Heart right ventricle (tissue), 16 donors: ENCODE measurements around the gene SPACA9. TPM values are rescaled to one million over a fixed set of nuclear protein-coding genes. Genes with fewer than 3 reads are reported as not detected.

Experiments
- ATAC-seq, 8 donors: fragments of 200-7000 bp; cut with Tn5 transposase; one replicate each; pipeline ENCODE4 v1.9.1; 2020; ENCODE audit warnings: mild to moderate bottlenecking in 8 of 8, moderate library complexity in 8 of 8, moderate number of reproducible peaks in 1 of 8
- DNase-seq, 2 donors: peaks; one replicate each; pipeline ENCODE4 v3.0.0-alpha.2; 2020
- H3K27ac ChIP-seq, 10 donors: fragments of 200-600 bp; sonication (generic) in 2 of 10; one replicate each; pipeline versions ENCODE4 v1.5.0 to v1.8.0; 2020 to 2022; ENCODE audit warnings: mild to moderate bottlenecking in 3 of 10
- H3K27me3 ChIP-seq, 7 donors: fragments of 200-600 bp; one replicate each; pipeline ENCODE4 v1.8.0; 2021 to 2022; ENCODE audit warnings: mild to moderate bottlenecking in 2 of 7
- H3K36me3 ChIP-seq, 9 donors: fragments of 200-600 bp; sonication (generic) in 1 of 9; one replicate each; pipeline versions ENCODE4 v1.5.0 to v1.8.0; 2020 to 2022; ENCODE audit warnings: mild to moderate bottlenecking in 2 of 9
- H3K4me1 ChIP-seq, 9 donors: fragments of 200-600 bp; sonication (generic) in 1 of 9; one replicate each; pipeline versions ENCODE4 v1.5.0 to v1.8.0; 2020 to 2022; ENCODE audit warnings: mild to moderate bottlenecking in 4 of 9
- H3K4me3 ChIP-seq, 10 donors: fragments of 200-600 bp; sonication (generic) in 2 of 10; one replicate each; pipeline versions ENCODE4 v1.5.0 to v1.8.0; 2020 to 2022; ENCODE audit warnings: mild to moderate bottlenecking in 7 of 10, moderate library complexity in 2 of 10
- H3K9me3 ChIP-seq, 11 donors: fragments of 200-600 bp in 10 of 11; sonication (generic) in 2 of 11; one replicate each; pipeline versions ENCODE4 v1.5.0 to v1.8.0; 2013 to 2022; ENCODE audit warnings: mild to moderate bottlenecking in 2 of 11, control low read depth in 1 of 11, moderate library complexity in 1 of 11
- CTCF ChIP-seq, 9 donors: fragments of 200-600 bp; sonication (generic) in 2 of 9; IDR thresholded peaks; one replicate each; pipeline versions ENCODE4 v1.5.0 to v1.8.0; 2021 to 2022; ENCODE audit warnings: antibody characterized with exemption in 9 of 9, mild to moderate bottlenecking in 5 of 9, moderate library complexity in 1 of 9
- WGBS, 2 donors: extraction: QIAGEN DNeasy Blood & Tissue Kit; methylation state at CpG; one replicate each; pipeline ENCODE4 v1.1.7; 2013; ENCODE audit warnings: inconsistent platforms in 1 of 2; 5-methylcytosine and 5-hydroxymethylcytosine counted together
- intact Hi-C, 10 donors: fragments of 100-400 bp; cut with DNase I; formaldehyde crosslinking; loops; one replicate each; pipeline versions ENCODE4 v1.11.1 to v1.14.2; 2022
- polyA plus RNA-seq, 2 donors: library from polyadenylated mRNA; stranded (reverse); fragments of 200-250 nt; gene quantifications; one replicate each; pipeline ENCODE4 v1.2.3, GENCODE V29; 2013
- total RNA-seq, 10 donors: library from RNA; stranded (reverse); fragmentation: NEBNext Ultra II Directional in 3 of 10; extraction: Animal tissue kit (Norgen Biotek cat#: 25700) in 3 of 10; gene quantifications; one replicate each; pipeline versions ENCODE4 v1.2.1 to v1.2.4, GENCODE V29; 2021 to 2023
- donor health status: Arrhythmogenic right ventricular cardiomyopathy.
- donor health status: ischemic (EF 13 %, LVEDD 7.1; RV severe dilation, severe dysfunction).
- donor health status: healthy with polysubstance abuse.
- donor health status: DM: no; HTN: yes; CAD: no.
- donor health status: DM: no; HTN: no; CAD: no.
- donor health status: ischemic (EF 25% LVEDD 6.9; RV normal size, moderate dysfunction).
- donor health status: ischemic (EF 25% LVEDD 5.7; RV mildly dilated, moderate dysfunction).
- donor health status: healthy.
- donor health status: DM: yes; HTN: yes; CAD: no.
- donor health status: Ischemic cardiomyopathy.
- donor health status: ischemic (EF 35%, LVEDD 5.7; RV mildly dilated, moderate dysfunction).
- donor health status: nonischemic (EF 11% LVEDD 7.7; RV severe dilation, severe dysfunction).
- donor health status: DM: yes; HTN: yes; CAD: no.
- donor health status: PGD.
- donor health status: ischemic (EF 29% LVEDD 5.4; RV normal size, mild dysfunction).
- donor health status: nonischemic (EF 23%, LVEDD 6.1; RV moderate dilation, normal function).

SPACA9 gene
- total and polyA plus RNA-seq, 12 donors: 1.7 to 10.1 (median 5.5) TPM

GRCh38 chr9:132837501-132838286 lies 41.0 kb upstream of the SPACA9 start:
- intact Hi-C loops: no loop called here
- H3K27ac ChIP-seq: no peak overlapping the region
- H3K36me3 ChIP-seq: no peaks in the 10 kb centered on the region
- DNase-seq (no peak), ATAC-seq (no peak)
- H3K27me3 ChIP-seq: no peaks in the 10 kb centered on the region
- H3K9me3 ChIP-seq: no peaks in the 10 kb centered on the region
- H3K4me3 ChIP-seq: no peak overlapping the region
- TF ChIP-seq CTCF (IDR thresholded peaks at IDR 0.05): no peak
- no peaks in the 10 kb centered on the region for H3K4me1 ChIP-seq
- 86 to 89% methylated on average over 16 of the region's 16 CpGs for WGBS, 2 donors

GRCh38 chr9:132838291-132838690 lies 40.4 kb upstream of the SPACA9 start:
- Histone ChIP-seq H3K27ac (no peak overlapping the region), H3K36me3 (no peaks in the 10 kb centered on the region), H3K9me3 (no peaks in the 10 kb centered on the region), H3K4me1 (no peaks in the 10 kb centered on the region), H3K4me3 (no peak overlapping the region), H3K27me3 (no peaks in the 10 kb centered on the region)
- intact Hi-C loops: no loop called here
- 89 to 96% methylated on average over 4 of the region's 4 CpGs for WGBS, 2 donors
- ATAC-seq (no peak), DNase-seq (no peak)
- no peak for TF ChIP-seq CTCF (IDR thresholded peaks at IDR 0.05)

DNA sequence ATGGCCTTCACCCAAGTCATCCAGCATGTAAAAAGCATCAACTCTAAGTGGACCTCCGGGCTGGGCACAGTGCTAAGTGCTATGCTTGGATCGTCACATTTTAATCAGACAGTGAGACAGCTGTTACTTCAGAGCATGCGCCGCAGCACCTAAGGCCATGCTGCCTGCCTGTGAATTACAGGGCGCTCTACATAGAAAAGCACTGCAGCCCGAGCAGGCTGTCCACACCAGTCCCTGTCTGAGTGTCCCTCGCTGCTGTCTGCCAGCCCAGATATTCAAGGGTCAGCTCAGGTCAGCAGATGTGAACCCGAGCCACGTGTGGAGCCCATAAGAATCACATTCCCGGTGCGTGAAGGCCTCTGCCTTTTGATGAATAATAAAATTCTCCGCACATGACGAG lies 37.7 kb upstream of the SPACA9 start:
- no peak overlapping the region for H3K4me3 ChIP-seq
- DNase-seq (no peak), ATAC-seq (peak in 5 of 8 donors; percentile 42 to 62 (median 44))
- intact Hi-C loops: no loop called here
- 57 to 64% methylated on average over 13 of the region's 13 CpGs for WGBS, 2 donors
- H3K36me3 ChIP-seq: no peaks in the 10 kb centered on the region
- no peaks in the 10 kb centered on the region for H3K27me3 ChIP-seq
- H3K27ac ChIP-seq: no peak overlapping the region
- TF ChIP-seq CTCF (IDR thresholded peaks at IDR 0.05): no peak
- no peaks in the 10 kb centered on the region for H3K9me3 ChIP-seq
- H3K4me1 ChIP-seq: no peaks in the 10 kb centered on the region

DNA sequence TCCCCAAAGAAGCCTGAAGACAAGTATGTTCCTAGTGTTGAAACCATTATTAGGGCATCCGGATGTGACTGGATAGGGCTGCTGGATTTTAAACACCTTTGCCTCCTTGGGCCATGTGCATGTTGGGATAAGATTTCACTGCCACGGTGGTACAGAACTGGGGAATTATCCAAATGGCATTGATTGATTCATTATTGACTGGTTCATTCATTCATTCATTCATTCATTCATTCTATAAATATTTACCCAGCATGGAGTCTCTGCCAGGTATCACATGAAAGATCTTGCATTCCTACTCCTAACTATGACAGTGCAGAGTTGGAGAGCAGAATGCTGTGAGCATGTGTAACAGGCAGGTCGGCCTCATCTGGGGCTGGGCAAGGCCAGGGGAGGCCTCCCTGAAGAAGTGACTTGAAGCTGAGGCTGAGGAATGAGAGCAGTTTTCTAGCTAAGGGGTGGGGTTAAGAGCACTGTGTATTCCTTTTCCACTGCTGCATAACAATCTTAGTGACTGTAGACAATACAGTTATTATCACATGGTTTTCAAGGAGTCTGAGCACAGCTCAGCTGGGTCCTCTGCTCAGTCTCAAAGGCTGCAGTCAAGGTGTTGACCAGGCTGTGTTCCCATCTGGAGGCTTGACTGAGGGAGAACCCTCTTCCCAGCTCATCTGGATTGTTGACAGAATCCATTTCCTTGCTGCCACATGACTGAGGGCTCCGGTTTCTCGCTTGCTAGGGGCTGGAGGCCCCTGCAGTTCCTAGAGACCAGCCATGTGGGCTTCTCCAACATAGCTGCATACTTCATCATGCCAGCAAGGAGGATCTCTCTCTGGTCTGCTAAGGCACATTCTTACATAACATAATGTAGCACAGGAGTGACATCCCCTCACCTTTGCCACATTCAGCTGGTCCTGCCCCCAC lies 36.3 kb upstream of the SPACA9 start:
- Histone ChIP-seq H3K27ac (no peak overlapping the region), H3K4me1 (no peaks in the 10 kb centered on the region), H3K36me3 (no peaks in the 10 kb centered on the region), H3K27me3 (no peaks in the 10 kb centered on the region), H3K9me3 (no peaks in the 10 kb centered on the region), H3K4me3 (no peak overlapping the region)
- ATAC-seq (no peak), DNase-seq (no peak)
- no peak for TF ChIP-seq CTCF (IDR thresholded peaks at IDR 0.05)
- intact Hi-C loops: no loop called here
- WGBS, 2 donors: 83 to 87% methylated on average over 5 of the region's 5 CpGs
